A549 (cell line): ENCODE data around the gene ZNF638.

ENCODE experiments used
- CTCF ChIP-seq: fragments of >200 bp; sonication (Bioruptor Twin); formaldehyde crosslinking; IDR thresholded peaks from 3 replicates; pipeline ENCODE4 v1.5.1; 2016
- JUN ChIP-seq, 2 experiments: fragments of >200 bp; sonication (Bioruptor Twin); formaldehyde crosslinking; IDR thresholded peaks; 2 replicates in 1 of 2; 3 replicates in 1 of 2; pipeline ENCODE4 v1.6.1; 2016 to 2017
- JUNB ChIP-seq: fragments of >200 bp; sonication (Bioruptor Twin); formaldehyde crosslinking; IDR thresholded peaks from 2 replicates; pipeline ENCODE4 v1.6.1; 2016
- KDM5A ChIP-seq: fragments of 200-600 bp; sonication (generic); IDR thresholded peaks from 2 replicates; pipeline ENCODE4 v1.6.1; 2016; ENCODE audit warnings: antibody characterized with exemption, mild to moderate bottlenecking
- MYC ChIP-seq: IDR thresholded peaks from 2 replicates; pipeline ENCODE4 v1.6.1; 2012; ENCODE audit warnings: mild to moderate bottlenecking, inconsistent platforms, low read length, improper control_type of control experiment, borderline replicate concordance
- POLR2A ChIP-seq: IDR thresholded peaks from 2 replicates; pipeline ENCODE4 v1.6.1; 2012; ENCODE audit warnings: mild to moderate bottlenecking, low read length

- no peak for TF ChIP-seq CTCF
- TF ChIP-seq KDM5A = no peak
- TF ChIP-seq JUN (IDR thresholded peaks at IDR 0.05) = no peak
- TF ChIP-seq POLR2A = no peak
- TF ChIP-seq MYC = no peak
- TF ChIP-seq JUNB = no peak
These were observed 49.1 kb downstream of the ZNF638 start for GRCh38 chr2:71380665-71381064.
